Suprapubic skin (tissue), 3 donors: ENCODE data around the gene CEP41.

ENCODE experiments used
- POLR2A ChIP-seq, 2 donors: fragments of 450-650 bp; IDR thresholded peaks; one replicate each; pipeline ENCODE4 v1.6.1; 2017; ENCODE audit warnings: antibody characterized with exemption in 2 of 2, mild to moderate bottlenecking in 2 of 2, moderate library complexity in 2 of 2
- TF ChIP-seq, protein P1 (sequence below), 2 donors: fragments of 200-600 bp in 1 of 2; fragments of 450-650 bp in 1 of 2; sonication (generic) in 1 of 2; IDR thresholded peaks; one replicate each; pipeline ENCODE4 v1.5.1; 2016 to 2019; ENCODE audit warnings: antibody characterized with exemption in 2 of 2, mild to moderate bottlenecking in 1 of 2, moderate library complexity in 1 of 2

- TF ChIP-seq, protein P1, sequence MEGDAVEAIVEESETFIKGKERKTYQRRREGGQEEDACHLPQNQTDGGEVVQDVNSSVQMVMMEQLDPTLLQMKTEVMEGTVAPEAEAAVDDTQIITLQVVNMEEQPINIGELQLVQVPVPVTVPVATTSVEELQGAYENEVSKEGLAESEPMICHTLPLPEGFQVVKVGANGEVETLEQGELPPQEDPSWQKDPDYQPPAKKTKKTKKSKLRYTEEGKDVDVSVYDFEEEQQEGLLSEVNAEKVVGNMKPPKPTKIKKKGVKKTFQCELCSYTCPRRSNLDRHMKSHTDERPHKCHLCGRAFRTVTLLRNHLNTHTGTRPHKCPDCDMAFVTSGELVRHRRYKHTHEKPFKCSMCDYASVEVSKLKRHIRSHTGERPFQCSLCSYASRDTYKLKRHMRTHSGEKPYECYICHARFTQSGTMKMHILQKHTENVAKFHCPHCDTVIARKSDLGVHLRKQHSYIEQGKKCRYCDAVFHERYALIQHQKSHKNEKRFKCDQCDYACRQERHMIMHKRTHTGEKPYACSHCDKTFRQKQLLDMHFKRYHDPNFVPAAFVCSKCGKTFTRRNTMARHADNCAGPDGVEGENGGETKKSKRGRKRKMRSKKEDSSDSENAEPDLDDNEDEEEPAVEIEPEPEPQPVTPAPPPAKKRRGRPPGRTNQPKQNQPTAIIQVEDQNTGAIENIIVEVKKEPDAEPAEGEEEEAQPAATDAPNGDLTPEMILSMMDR (IDR thresholded peaks at IDR 0.05): no peak
- no peak for TF ChIP-seq POLR2A (IDR thresholded peaks at IDR 0.05)
Measured at GRCh38 chr7:130369110-130369711, 71.6 kb downstream of the CEP41 start.
